Vagina (tissue), 2 donors: ENCODE data around the gene JAK1. TPM values are rescaled to one million over a fixed set of nuclear protein-coding genes. Genes with fewer than 3 reads are reported as not detected.

ENCODE experiments used
- DNase-seq, 2 donors: peaks; one replicate each; pipeline ENCODE4 v3.0.0-alpha.2; 2017; ENCODE audit errors: extremely low spot score in 2 of 2
- H3K27ac ChIP-seq: fragments of 200-600 bp; sonication (generic); one replicate; pipeline ENCODE4 v1.5.1; 2019
- H3K27me3 ChIP-seq: fragments of 200-600 bp; sonication (generic); one replicate; pipeline ENCODE4 v1.5.1; 2019
- H3K36me3 ChIP-seq, 2 donors: fragments of 200-600 bp; sonication (generic); one replicate each; pipeline ENCODE4 v1.5.1; 2017 to 2019
- H3K4me1 ChIP-seq: fragments of 200-600 bp; sonication (generic); one replicate; pipeline ENCODE4 v1.5.1; 2019
- H3K4me3 ChIP-seq, 2 donors: fragments of 200-600 bp; sonication (generic); 1 replicate in 1 of 2; 2 replicates in 1 of 2; pipeline ENCODE4 v1.5.1; 2016 to 2019
- H3K9me3 ChIP-seq: fragments of 200-600 bp; sonication (generic); one replicate; pipeline ENCODE4 v1.5.1; 2019
- POLR2A ChIP-seq, 2 donors: fragments of 450-650 bp; IDR thresholded peaks; one replicate each; pipeline ENCODE4 v1.6.1; 2017; ENCODE audit warnings: antibody characterized with exemption in 2 of 2, mild to moderate bottlenecking in 2 of 2, moderate library complexity in 2 of 2
- POLR2AphosphoS5 ChIP-seq, 2 donors: sonication (generic); formaldehyde crosslinking; IDR thresholded peaks; one replicate each; pipeline ENCODE4 v1.9.0; 2017; ENCODE audit warnings: antibody characterized with exemption in 2 of 2, mild to moderate bottlenecking in 2 of 2, low read depth in 1 of 2; ENCODE audit not compliant: insufficient read depth in 1 of 2
- intact Hi-C: fragments of 100-400 bp; cut with DNase I; formaldehyde crosslinking; loops from one replicate; pipeline ENCODE4 v1.15.1; 2023
- total RNA-seq: library from RNA; depleted of rRNA; stranded (reverse); fragments of >200 nt; gene quantifications from one replicate; pipeline ENCODE4 v1.2.3, GENCODE V29; 2016
- TF ChIP-seq, protein P1 (sequence below), 3 experiments: fragments of 450-650 bp in 2 of 3; fragments of 200-600 bp in 1 of 3; sonication (generic) in 1 of 3; IDR thresholded peaks; one replicate each; pipeline ENCODE4 v1.5.1; 2017 to 2019; ENCODE audit warnings: antibody characterized with exemption in 3 of 3, mild to moderate bottlenecking in 2 of 3, moderate library complexity in 2 of 3

Gene JAK1
- total RNA-seq, 1 donor from 2014 or later: 93.3 TPM

DNA sequence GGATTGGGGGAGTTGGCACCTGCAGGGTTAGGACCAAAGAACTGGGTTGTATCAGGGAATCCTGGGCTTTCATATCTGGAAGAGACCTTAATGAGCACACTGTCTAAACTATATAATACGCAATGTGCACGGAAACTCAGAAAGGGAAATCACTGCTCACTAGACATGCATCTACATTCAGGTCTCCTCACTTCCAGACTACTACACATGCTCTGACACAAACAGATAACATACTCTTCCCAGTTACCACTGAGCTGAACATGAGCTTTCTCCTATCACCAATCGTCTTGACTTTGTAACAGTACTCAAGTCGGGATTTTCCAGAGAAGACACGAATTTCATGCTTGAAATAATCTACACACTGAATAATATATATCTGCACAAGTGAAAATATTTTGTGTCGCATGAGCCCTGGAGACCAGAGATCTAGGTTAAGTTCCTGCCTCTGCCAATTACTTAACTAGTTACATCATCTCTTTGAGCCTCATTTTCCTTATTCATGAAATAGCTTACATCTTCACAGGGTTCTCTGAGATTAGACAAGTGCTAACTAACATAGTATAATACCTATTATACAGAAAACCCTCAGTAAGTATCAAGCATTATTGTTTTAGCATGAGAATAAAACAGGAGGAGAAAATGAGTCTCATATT, 101.1 kb downstream of the JAK1 start:
- peak overlapping the region; percentile 9 for H3K27ac ChIP-seq
- H3K4me3 ChIP-seq: no peak overlapping the region
- no peaks in the 10 kb centered on the region for H3K9me3 ChIP-seq
- intact Hi-C loops: no loop called here
- DNase-seq: peak in 1 of 2 donors; percentile 56
- TF ChIP-seq POLR2A (IDR thresholded peaks at IDR 0.05) (no peak), POLR2AphosphoS5 (IDR thresholded peaks at IDR 0.05; ENCODE audit: insufficient read depth in 1 of 2, low read depth in 1 of 2) (no peak)
- TF ChIP-seq, protein P1, sequence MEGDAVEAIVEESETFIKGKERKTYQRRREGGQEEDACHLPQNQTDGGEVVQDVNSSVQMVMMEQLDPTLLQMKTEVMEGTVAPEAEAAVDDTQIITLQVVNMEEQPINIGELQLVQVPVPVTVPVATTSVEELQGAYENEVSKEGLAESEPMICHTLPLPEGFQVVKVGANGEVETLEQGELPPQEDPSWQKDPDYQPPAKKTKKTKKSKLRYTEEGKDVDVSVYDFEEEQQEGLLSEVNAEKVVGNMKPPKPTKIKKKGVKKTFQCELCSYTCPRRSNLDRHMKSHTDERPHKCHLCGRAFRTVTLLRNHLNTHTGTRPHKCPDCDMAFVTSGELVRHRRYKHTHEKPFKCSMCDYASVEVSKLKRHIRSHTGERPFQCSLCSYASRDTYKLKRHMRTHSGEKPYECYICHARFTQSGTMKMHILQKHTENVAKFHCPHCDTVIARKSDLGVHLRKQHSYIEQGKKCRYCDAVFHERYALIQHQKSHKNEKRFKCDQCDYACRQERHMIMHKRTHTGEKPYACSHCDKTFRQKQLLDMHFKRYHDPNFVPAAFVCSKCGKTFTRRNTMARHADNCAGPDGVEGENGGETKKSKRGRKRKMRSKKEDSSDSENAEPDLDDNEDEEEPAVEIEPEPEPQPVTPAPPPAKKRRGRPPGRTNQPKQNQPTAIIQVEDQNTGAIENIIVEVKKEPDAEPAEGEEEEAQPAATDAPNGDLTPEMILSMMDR (IDR thresholded peaks at IDR 0.05): no peak
- H3K36me3 ChIP-seq: peaks cover 0 to 39% of the 10 kb centered on the region in 2 donors
- no peaks in the 10 kb centered on the region for H3K4me1 ChIP-seq
- no peaks in the 10 kb centered on the region for H3K27me3 ChIP-seq

DNA sequence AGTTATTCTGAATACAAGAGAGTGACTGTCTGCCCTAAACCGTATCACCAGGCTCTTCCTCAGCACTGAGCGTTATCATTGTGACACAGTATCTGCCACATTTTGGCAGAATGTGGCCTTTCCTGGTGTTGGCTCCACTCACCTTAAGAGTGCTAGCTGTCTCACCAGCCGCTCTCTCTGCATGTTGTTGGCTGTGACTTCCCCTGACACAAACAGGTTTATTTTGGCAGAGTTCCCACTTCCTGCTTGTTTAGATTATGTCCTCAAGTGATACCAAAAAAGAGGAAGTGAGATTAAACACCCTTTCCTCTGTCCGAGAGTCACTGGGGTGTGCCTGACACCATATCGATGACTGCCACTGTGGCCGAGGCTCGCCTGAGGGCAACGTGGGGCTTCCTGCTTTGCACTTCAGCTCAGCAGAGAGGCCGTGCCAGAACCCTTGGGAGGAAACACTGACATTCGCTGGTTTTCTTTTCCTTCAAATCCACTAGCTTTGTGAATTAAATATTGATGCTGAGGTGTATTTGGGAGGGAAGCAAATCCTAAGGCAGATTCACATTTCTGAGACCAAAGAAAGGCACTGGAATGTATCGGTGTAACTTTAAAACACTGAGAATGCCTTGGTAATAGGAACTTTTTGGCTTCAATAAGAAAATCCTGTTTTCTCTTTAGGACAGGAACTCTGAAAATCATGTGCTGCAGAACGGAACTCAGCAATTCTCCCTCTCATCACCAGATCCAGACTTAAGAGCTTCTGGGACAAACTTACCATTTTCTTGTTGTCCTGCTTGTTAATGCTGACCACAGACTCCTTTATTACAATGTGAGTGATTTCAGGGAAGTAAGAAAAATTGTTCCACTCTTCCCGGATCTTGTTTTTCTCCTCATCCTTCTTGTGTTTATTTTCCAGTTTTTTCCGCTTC, 102.1 kb downstream of the JAK1 start:
- Histone ChIP-seq H3K4me3 (no peak overlapping the region), H3K36me3 (peaks cover 0 to 40% of the 10 kb centered on the region in 2 donors), H3K9me3 (no peaks in the 10 kb centered on the region), H3K4me1 (no peaks in the 10 kb centered on the region), H3K27ac (peak overlapping the region; percentile 9), H3K27me3 (no peaks in the 10 kb centered on the region)
- peak; percentile 51 to 65 for TF ChIP-seq POLR2AphosphoS5 (IDR thresholded peaks at IDR 0.05; ENCODE audit: insufficient read depth in 1 of 2, low read depth in 1 of 2)
- TF ChIP-seq, protein P1 (IDR thresholded peaks at IDR 0.05): no peak
- peak in 1 of 2 donors; percentile 0 for DNase-seq
- intact Hi-C loops: no loop called here

- intact Hi-C loops: no loop called here
- TF ChIP-seq, protein P1 (IDR thresholded peaks at IDR 0.05): no peak
- TF ChIP-seq POLR2A (IDR thresholded peaks at IDR 0.05): no peak
- no peak for TF ChIP-seq POLR2AphosphoS5 (IDR thresholded peaks at IDR 0.05; ENCODE audit: insufficient read depth in 1 of 2, low read depth in 1 of 2)
- no peaks in the 10 kb centered on the region for H3K4me1 ChIP-seq
- H3K36me3 ChIP-seq: peaks cover 0 to 49% of the 10 kb centered on the region in 2 donors
- H3K9me3 ChIP-seq: no peaks in the 10 kb centered on the region
- H3K27ac ChIP-seq: no peak overlapping the region
- no peaks in the 10 kb centered on the region for H3K27me3 ChIP-seq
- no peak for DNase-seq
- no peak overlapping the region for H3K4me3 ChIP-seq
Observed at GRCh38 chr1:64861611-64862010, 104.7 kb downstream of the JAK1 start.

- H3K9me3 ChIP-seq: no peaks in the 10 kb centered on the region
- no peaks in the 10 kb centered on the region for H3K27me3 ChIP-seq
- intact Hi-C loops: no loop called here
- peaks cover 0 to 63% of the 10 kb centered on the region in 2 donors for H3K36me3 ChIP-seq
- no peaks in the 10 kb centered on the region for H3K4me1 ChIP-seq
- TF ChIP-seq, protein P1 (IDR thresholded peaks at IDR 0.05): no peak
- peak in 1 of 2 donors; percentile 94 for DNase-seq
- H3K4me3 ChIP-seq: no peak overlapping the region
- H3K27ac ChIP-seq: no peak overlapping the region
Observed at GRCh38 chr1:64857347-64857746, 109.0 kb downstream of the JAK1 start.

DNA sequence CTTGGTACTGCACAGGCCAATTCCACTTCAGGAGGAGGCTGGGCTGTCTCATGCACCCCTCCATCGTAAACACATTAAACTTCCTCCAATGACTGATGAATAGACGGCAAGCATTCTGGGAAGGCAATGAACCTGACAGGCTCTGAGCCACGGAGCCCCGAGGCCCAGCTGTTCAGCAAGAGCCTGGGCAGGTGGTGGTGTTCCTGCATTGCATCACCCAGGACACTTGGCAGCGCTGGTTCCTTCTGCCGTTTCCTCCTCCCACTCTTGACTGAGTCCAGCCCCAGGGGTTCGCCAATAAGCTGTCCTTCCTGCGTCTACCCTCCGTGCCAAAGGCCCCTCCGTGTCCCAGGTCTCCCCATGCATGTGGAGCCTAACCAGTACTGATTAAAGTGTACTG, 109.8 kb downstream of the JAK1 start:
- Histone ChIP-seq H3K9me3 (no peaks in the 10 kb centered on the region), H3K4me1 (no peaks in the 10 kb centered on the region), H3K36me3 (peaks cover 0 to 63% of the 10 kb centered on the region in 2 donors), H3K27ac (no peak overlapping the region), H3K4me3 (no peak overlapping the region), H3K27me3 (no peaks in the 10 kb centered on the region)
- intact Hi-C loops: no loop called here
- peak in 1 of 2 donors; percentile 49 for DNase-seq
- TF ChIP-seq POLR2AphosphoS5 (IDR thresholded peaks at IDR 0.05; ENCODE audit: insufficient read depth in 1 of 2, low read depth in 1 of 2): peak in 1 of 2 donors; percentile 34
- TF ChIP-seq POLR2A (IDR thresholded peaks at IDR 0.05): no peak
